Transverse colon (tissue), 4 donors: ENCODE results near the gene PPP3CA. TPM values are rescaled to one million over a fixed set of nuclear protein-coding genes. Genes with fewer than 3 reads are reported as not detected.

ENCODE experiments used
- DNase-seq: peaks from one replicate; pipeline ENCODE4 v3.0.0-alpha.2; 2019
- H3K27ac ChIP-seq, 4 donors: fragments of 200-600 bp; sonication (generic); 2 replicates each; pipeline ENCODE4 v1.5.1; 2016 to 2018; ENCODE audit warnings: inconsistent platforms in 4 of 4
- H3K27me3 ChIP-seq: fragments of 200-600 bp; sonication (generic); 2 replicates; pipeline ENCODE4 v1.5.1; 2017; ENCODE audit warnings: inconsistent platforms
- H3K36me3 ChIP-seq, 4 donors: fragments of 200-600 bp; sonication (generic); 2 replicates each; pipeline ENCODE4 v1.5.1; 2017 to 2019; ENCODE audit warnings: inconsistent platforms in 4 of 4
- H3K4me1 ChIP-seq, 4 donors: fragments of 200-600 bp; sonication (generic); 2 replicates each; pipeline ENCODE4 v1.5.1; 2017 to 2020; ENCODE audit warnings: inconsistent platforms in 4 of 4
- H3K4me3 ChIP-seq, 4 donors: fragments of 200-600 bp; sonication (generic); 1 replicate in 1 of 4; 2 replicates in 3 of 4; pipeline versions ENCODE4 v1.5.1 to v1.6.1; 2017 to 2019; ENCODE audit warnings: inconsistent platforms in 4 of 4
- H3K9me3 ChIP-seq, 2 donors: fragments of 200-600 bp; sonication (generic); 2 replicates each; pipeline ENCODE4 v1.5.1; 2017 to 2019; ENCODE audit warnings: inconsistent platforms in 2 of 2
- CTCF ChIP-seq, 5 experiments: fragments of 200-600 bp in 3 of 5; fragments of 450-650 bp in 2 of 5; sonication (generic) in 3 of 5; IDR thresholded peaks; 1 replicate in 2 of 5; 2 replicates in 3 of 5; pipeline ENCODE4 v1.5.1; 2016 to 2017; ENCODE audit warnings: antibody characterized with exemption in 5 of 5, inconsistent platforms in 3 of 5, mild to moderate bottlenecking in 2 of 5, moderate library complexity in 1 of 5
- EP300 ChIP-seq: sonication (generic); formaldehyde crosslinking; IDR thresholded peaks from one replicate; pipeline ENCODE4 v1.6.1; 2017; ENCODE audit warnings: antibody characterized with exemption, low read depth
- POLR2A ChIP-seq: fragments of 450-650 bp; IDR thresholded peaks from one replicate; pipeline ENCODE4 v1.6.1; 2016; ENCODE audit warnings: antibody characterized with exemption, mild to moderate bottlenecking, moderate library complexity
- POLR2AphosphoS5 ChIP-seq, 3 donors: sonication (generic); formaldehyde crosslinking; IDR thresholded peaks; one replicate each; pipeline ENCODE4 v1.6.1; 2016; ENCODE audit warnings: antibody characterized with exemption in 3 of 3
- WGBS, 2 donors: methylation state at CpG; one replicate each; pipeline ENCODE4 v1.1.5; 2018; ENCODE audit warnings: low coverage in 1 of 2; 5-methylcytosine and 5-hydroxymethylcytosine counted together
- in situ Hi-C, 4 donors: fragments of 200-750 bp; cut with MboI; loops; one replicate each; pipeline versions ENCODE4 v1.15.0 to v1.15.1; 2017; ENCODE audit warnings: low sequenced_read_pairs in 3 of 4, low pct_ligation_motif_present in 1 of 4, low pct_unique_long_range_greater_than_20kb in 1 of 4
- intact Hi-C: fragments of 100-400 bp; cut with DNase I; formaldehyde crosslinking; loops from one replicate; pipeline ENCODE4 v1.15.1; 2023; ENCODE audit warnings: low total_unique reads
- total RNA-seq, 4 donors: library from RNA; depleted of rRNA; stranded (reverse); fragments of >200 nt; gene quantifications; one replicate each; pipeline ENCODE4 v1.1.0, GENCODE V29; 2016

Gene PPP3CA
- total RNA-seq, 4 donors from 2014 or later, result 29.2 to 50.7 (median 37.7) TPM

GRCh38 chr4:101171747-101172146 lies 175.6 kb downstream of the PPP3CA start:
- H3K36me3 ChIP-seq, result no peaks in the 10 kb centered on the region
- H3K4me3 ChIP-seq, result no peak overlapping the region
- H3K9me3 ChIP-seq, result no peaks in the 10 kb centered on the region
- WGBS, 2 donors, result 64% methylated on average over 3 of the region's 3 CpGs
- no peak for TF ChIP-seq POLR2AphosphoS5 (IDR thresholded peaks at IDR 0.05)
- DNase-seq, result no peak
- in situ Hi-C loops (loop anchor here in 1 of 4 donors (25.0 kb wide), 1 partner anchor 541 kb away; no protein-coding TSS in a partner anchor), intact Hi-C loops (no loop called here)
- no peak overlapping the region for H3K27ac ChIP-seq
- no peaks in the 10 kb centered on the region for H3K27me3 ChIP-seq
- H3K4me1 ChIP-seq, result peaks cover 0 to 38% (median 14%) of the 10 kb centered on the region in 4 donors

- peak; percentile 72 for DNase-seq
- intact Hi-C loops (no loop called here), in situ Hi-C loops (loop anchor here in 3 of 4 donors (5.0 to 25.0 kb wide), 3 partner anchors 543 to 563 kb away; no protein-coding TSS in a partner anchor)
- peaks cover 0 to 14% (median 0%) of the 10 kb centered on the region in 4 donors for H3K4me1 ChIP-seq
- no peaks in the 10 kb centered on the region for H3K9me3 ChIP-seq
- H3K4me3 ChIP-seq, result no peak overlapping the region
- no peaks in the 10 kb centered on the region for H3K27me3 ChIP-seq
- no peaks in the 10 kb centered on the region for H3K36me3 ChIP-seq
- TF ChIP-seq POLR2A, result no peak
- TF ChIP-seq CTCF (IDR thresholded peaks at IDR 0.05), result peak; percentile 65 to 89 (median 78)
- no peak for TF ChIP-seq EP300
- peak in 1 of 3 donors; percentile 9 for TF ChIP-seq POLR2AphosphoS5 (IDR thresholded peaks at IDR 0.05)
- 36% methylated on average over 5 to 6 of the region's 6 CpGs for WGBS, 2 donors
- H3K27ac ChIP-seq, result no peak overlapping the region
Observed at GRCh38 chr4:101169044-101170014, 178.0 kb downstream of the PPP3CA start.

- in situ Hi-C loops, result loop anchor here in 2 of 4 donors (10.0 to 25.0 kb wide), 2 partner anchors 548 to 561 kb away; no protein-coding TSS in a partner anchor
- Histone ChIP-seq H3K4me1 (peaks cover 0 to 22% (median 0%) of the 10 kb centered on the region in 4 donors), H3K27ac (no peak overlapping the region), H3K36me3 (no peaks in the 10 kb centered on the region), H3K9me3 (no peaks in the 10 kb centered on the region), H3K4me3 (no peak overlapping the region), H3K27me3 (no peaks in the 10 kb centered on the region)
- no peak for DNase-seq
- 100% methylated on average over 1 of the region's 1 CpG for WGBS, 2 donors
- intact Hi-C loops, result no loop called here
- TF ChIP-seq POLR2A (no peak), POLR2AphosphoS5 (IDR thresholded peaks at IDR 0.05) (no peak), EP300 (no peak)
Observed at GRCh38 chr4:101163936-101164335, 183.4 kb downstream of the PPP3CA start.

GRCh38 chr4:101162990-101163380 lies 184.3 kb downstream of the PPP3CA start:
- intact Hi-C loops, result no loop called here

More at GRCh38 chr4:101162990-101163380, 184.3 kb downstream of the PPP3CA start:
- no peak for DNase-seq
- H3K36me3 ChIP-seq, result no peaks in the 10 kb centered on the region
- TF ChIP-seq EP300 (no peak), POLR2A (no peak), CTCF (IDR thresholded peaks at IDR 0.05) (no peak), POLR2AphosphoS5 (IDR thresholded peaks at IDR 0.05) (no peak)
- no peak overlapping the region for H3K27ac ChIP-seq
- in situ Hi-C loops, result loop anchor here in 2 of 4 donors (10.0 to 25.0 kb wide), 2 partner anchors 549 to 562 kb away; no protein-coding TSS in a partner anchor
- H3K4me3 ChIP-seq, result no peak overlapping the region
- WGBS, 2 donors, result 98 to 100% methylated on average over 1 of the region's 1 CpG
- H3K4me1 ChIP-seq, result peaks cover 0 to 15% (median 0%) of the 10 kb centered on the region in 4 donors
- H3K9me3 ChIP-seq, result no peaks in the 10 kb centered on the region
- H3K27me3 ChIP-seq, result no peaks in the 10 kb centered on the region
